ENCODE results near the gene GALNTL6. TPM values are rescaled to one million over a fixed set of nuclear protein-coding genes. Genes with fewer than 3 reads are reported as not detected.

The GALNTL6 gene
- total RNA-seq, 1 donor = 0.10 TPM

DNA sequence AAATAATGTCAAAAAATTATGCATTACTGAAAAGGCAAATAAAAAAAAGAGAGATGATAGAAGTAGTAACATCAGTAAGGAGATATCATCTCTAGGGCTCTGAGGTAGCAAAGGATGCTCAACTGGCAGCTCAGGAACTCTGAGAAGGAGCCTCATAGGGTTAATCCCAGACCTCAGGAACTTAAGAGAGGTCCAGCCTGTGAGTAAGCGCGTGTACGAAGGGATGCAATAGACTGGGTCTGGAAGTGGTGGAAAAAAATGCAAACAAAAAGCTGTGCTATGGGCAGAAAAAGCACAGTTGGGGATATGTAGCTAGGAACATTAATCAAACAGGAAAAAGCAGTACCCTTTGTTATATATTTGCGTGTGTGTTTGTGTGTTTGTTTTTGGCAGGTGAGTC is 282.0 kb downstream of the GALNTL6 start:
- Histone ChIP-seq H3K4me1 (ENCODE audit: insufficient read depth, low read length) (no peaks in the 10 kb centered on the region), H3K9me3 (ENCODE audit: low read depth, low read length) (no peaks in the 10 kb centered on the region), H3K4me3 (ENCODE audit: low read length) (no peak overlapping the region), H3K27me3 (ENCODE audit: insufficient read depth, low read length) (no peaks in the 10 kb centered on the region)

DNA sequence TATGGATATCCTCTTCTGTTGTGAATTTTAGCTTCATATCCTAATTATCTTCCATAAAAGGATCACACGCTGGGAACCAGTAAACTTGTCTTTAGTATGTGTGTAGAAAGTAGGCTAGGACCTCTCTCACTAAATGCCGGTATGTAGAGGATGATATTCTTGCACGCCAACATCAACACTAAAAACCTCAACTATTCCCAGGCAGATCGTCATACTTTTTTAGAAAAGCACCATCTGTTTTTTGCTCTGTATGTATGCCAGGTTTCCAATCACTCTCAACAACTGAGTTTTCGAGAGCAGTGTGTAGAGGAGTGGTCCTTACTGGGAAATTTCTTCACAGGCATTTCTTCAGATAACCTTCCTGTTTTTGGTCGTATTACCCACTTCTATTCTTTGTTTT is 283.6 kb downstream of the GALNTL6 start:
- no peak overlapping the region for H3K4me3 ChIP-seq (ENCODE audit: low read length)
- H3K27me3 ChIP-seq (ENCODE audit: insufficient read depth, low read length) = no peaks in the 10 kb centered on the region
- no peaks in the 10 kb centered on the region for H3K9me3 ChIP-seq (ENCODE audit: low read depth, low read length)
- H3K4me1 ChIP-seq (ENCODE audit: insufficient read depth, low read length) = no peaks in the 10 kb centered on the region

GRCh38 chr4:172099376-172099775 is 286.2 kb downstream of the GALNTL6 start:
- H3K27me3 ChIP-seq (ENCODE audit: insufficient read depth, low read length) = no peaks in the 10 kb centered on the region
- H3K4me1 ChIP-seq (ENCODE audit: insufficient read depth, low read length) = no peaks in the 10 kb centered on the region
- no peaks in the 10 kb centered on the region for H3K9me3 ChIP-seq (ENCODE audit: low read depth, low read length)
- H3K4me3 ChIP-seq (ENCODE audit: low read length) = no peak overlapping the region

DNA sequence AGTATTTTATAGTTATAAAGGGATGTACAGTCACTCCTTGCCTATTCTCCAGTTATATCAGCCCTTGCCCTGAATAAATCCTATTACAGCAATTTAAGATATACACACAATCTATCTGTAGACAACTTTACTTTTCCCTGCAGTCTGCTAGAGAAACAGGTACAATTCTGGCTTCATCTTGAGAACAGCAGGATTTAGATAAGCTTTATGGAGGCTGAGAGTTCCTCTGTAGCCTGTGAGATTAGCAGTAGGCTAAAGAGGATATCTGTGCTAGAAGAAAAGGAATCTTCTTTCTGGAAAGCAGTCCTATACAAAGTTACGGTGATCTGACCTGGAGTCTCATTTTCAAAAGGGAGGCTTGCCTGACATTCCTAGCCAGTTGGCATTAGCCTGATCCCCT is 290.3 kb downstream of the GALNTL6 start:
- H3K4me1 ChIP-seq (ENCODE audit: insufficient read depth, low read length) = no peaks in the 10 kb centered on the region
- no peaks in the 10 kb centered on the region for H3K9me3 ChIP-seq (ENCODE audit: low read depth, low read length)
- H3K27me3 ChIP-seq (ENCODE audit: insufficient read depth, low read length) = no peaks in the 10 kb centered on the region
- H3K4me3 ChIP-seq (ENCODE audit: low read length) = no peak overlapping the region

GRCh38 chr4:172104539-172104938 is 291.3 kb downstream of the GALNTL6 start:
- no peaks in the 10 kb centered on the region for H3K27me3 ChIP-seq (ENCODE audit: insufficient read depth, low read length)
- H3K9me3 ChIP-seq (ENCODE audit: low read depth, low read length) = no peaks in the 10 kb centered on the region
- H3K4me3 ChIP-seq (ENCODE audit: low read length) = no peak overlapping the region
- no peaks in the 10 kb centered on the region for H3K4me1 ChIP-seq (ENCODE audit: insufficient read depth, low read length)

- Histone ChIP-seq H3K27me3 (ENCODE audit: insufficient read depth, low read length) (no peaks in the 10 kb centered on the region), H3K9me3 (ENCODE audit: low read depth, low read length) (no peaks in the 10 kb centered on the region)
Observed at GRCh38 chr4:172105918-172106317, 292.7 kb downstream of the GALNTL6 start.

DNA sequence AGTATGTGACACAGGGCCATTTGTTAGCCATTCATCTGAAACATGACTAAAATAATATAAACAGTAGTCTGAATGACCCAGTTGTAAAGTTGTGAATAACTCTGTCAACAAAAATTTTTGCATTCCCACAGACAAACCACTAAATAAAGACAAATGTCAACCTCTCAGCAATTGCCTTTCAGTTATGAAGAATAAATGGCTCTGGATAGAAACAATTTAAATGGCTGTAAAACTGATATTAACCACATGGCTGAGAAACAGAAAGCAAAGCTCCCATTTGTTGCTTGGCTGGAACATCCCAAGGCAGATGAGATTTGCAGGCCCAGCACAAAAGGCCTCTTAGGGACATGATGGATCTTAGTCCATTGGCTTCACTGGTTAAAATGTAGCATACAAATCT is 296.3 kb downstream of the GALNTL6 start:
- H3K4me3 ChIP-seq (ENCODE audit: low read length) = no peak overlapping the region
- no peaks in the 10 kb centered on the region for H3K9me3 ChIP-seq (ENCODE audit: low read depth, low read length)
- H3K4me1 ChIP-seq (ENCODE audit: insufficient read depth, low read length) = no peaks in the 10 kb centered on the region
- H3K27me3 ChIP-seq (ENCODE audit: insufficient read depth, low read length) = no peaks in the 10 kb centered on the region

More at GRCh38 chr4:172105918-172106317, 292.7 kb downstream of the GALNTL6 start:
- Histone ChIP-seq H3K4me3 (ENCODE audit: low read length) (no peak overlapping the region), H3K4me1 (ENCODE audit: insufficient read depth, low read length) (no peaks in the 10 kb centered on the region)

DNA sequence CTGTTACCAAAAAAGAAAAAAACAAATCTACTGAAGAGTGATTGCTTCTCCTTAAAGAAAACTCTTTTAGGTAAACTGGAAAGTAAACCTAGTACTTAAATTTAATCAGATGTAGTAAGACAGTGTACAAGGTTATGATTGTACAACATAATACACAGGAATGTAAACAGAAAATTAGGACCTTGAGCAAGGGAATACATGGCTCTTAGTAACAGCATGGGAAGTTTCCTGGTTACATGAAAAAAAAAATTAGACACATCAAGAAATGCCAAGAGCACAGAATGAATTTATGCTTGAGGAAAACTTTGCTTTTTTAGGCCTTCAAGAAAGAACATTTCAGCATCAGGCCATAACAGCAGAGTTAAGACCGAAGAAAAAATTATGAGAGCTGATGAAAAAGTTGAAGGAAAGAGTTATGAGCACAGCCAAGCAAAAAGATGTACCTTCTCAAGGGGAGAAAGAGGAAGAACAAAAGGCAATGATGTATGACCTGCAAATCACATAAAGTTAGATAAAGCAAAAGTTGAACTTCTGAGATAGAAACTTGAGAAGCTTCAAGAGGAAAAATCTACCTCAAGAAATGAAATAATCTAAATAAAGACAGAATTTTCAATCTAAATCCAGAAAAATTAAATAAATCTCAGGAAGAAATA is 311.6 kb downstream of the GALNTL6 start:
- no peaks in the 10 kb centered on the region for H3K9me3 ChIP-seq (ENCODE audit: low read depth, low read length)
- no peaks in the 10 kb centered on the region for H3K27me3 ChIP-seq (ENCODE audit: insufficient read depth, low read length)
- H3K4me3 ChIP-seq (ENCODE audit: low read length) = no peak overlapping the region
- no peaks in the 10 kb centered on the region for H3K4me1 ChIP-seq (ENCODE audit: insufficient read depth, low read length)

GRCh38 chr4:172125443-172125842 is 312.2 kb downstream of the GALNTL6 start:
- Histone ChIP-seq H3K4me1 (ENCODE audit: insufficient read depth, low read length) (no peaks in the 10 kb centered on the region), H3K9me3 (ENCODE audit: low read depth, low read length) (no peaks in the 10 kb centered on the region), H3K4me3 (ENCODE audit: low read length) (no peak overlapping the region), H3K27me3 (ENCODE audit: insufficient read depth, low read length) (no peaks in the 10 kb centered on the region)

- no peaks in the 10 kb centered on the region for H3K4me1 ChIP-seq (ENCODE audit: insufficient read depth, low read length)
- no peaks in the 10 kb centered on the region for H3K27me3 ChIP-seq (ENCODE audit: insufficient read depth, low read length)
- no peak overlapping the region for H3K4me3 ChIP-seq (ENCODE audit: low read length)
- no peaks in the 10 kb centered on the region for H3K9me3 ChIP-seq (ENCODE audit: low read depth, low read length)
Observed at GRCh38 chr4:172127168-172127567, 314.0 kb downstream of the GALNTL6 start.

- H3K27me3 ChIP-seq (ENCODE audit: insufficient read depth, low read length) = no peaks in the 10 kb centered on the region
- no peaks in the 10 kb centered on the region for H3K4me1 ChIP-seq (ENCODE audit: insufficient read depth, low read length)
- H3K9me3 ChIP-seq (ENCODE audit: low read depth, low read length) = no peaks in the 10 kb centered on the region
- H3K4me3 ChIP-seq (ENCODE audit: low read length) = no peak overlapping the region
Observed at GRCh38 chr4:172129593-172129992, 316.4 kb downstream of the GALNTL6 start.

GRCh38 chr4:172134521-172134920 is 321.3 kb downstream of the GALNTL6 start:
- Histone ChIP-seq H3K4me3 (ENCODE audit: low read length) (no peak overlapping the region), H3K9me3 (ENCODE audit: low read depth, low read length) (no peaks in the 10 kb centered on the region)

DNA sequence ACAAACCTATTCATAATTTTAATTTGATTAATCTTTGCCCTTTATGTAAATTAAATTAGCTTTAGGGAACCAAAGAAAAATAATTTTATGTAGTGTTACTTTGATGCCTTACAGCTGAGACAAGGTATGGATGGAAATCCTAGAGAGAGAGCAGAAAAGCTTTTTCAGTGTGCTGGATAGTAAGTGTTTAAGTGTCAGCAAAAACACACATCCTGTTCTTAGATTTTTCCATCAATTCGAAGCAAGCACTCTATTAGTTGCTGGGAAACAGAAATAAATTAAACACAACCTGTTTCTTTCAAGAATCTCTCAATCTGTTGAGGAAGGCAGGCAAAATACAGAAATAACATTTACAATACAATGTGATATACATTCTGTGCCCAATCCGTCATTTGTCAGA is 327.8 kb downstream of the GALNTL6 start:
- Histone ChIP-seq H3K4me1 (ENCODE audit: insufficient read depth, low read length) (no peaks in the 10 kb centered on the region), H3K27me3 (ENCODE audit: insufficient read depth, low read length) (no peaks in the 10 kb centered on the region), H3K4me3 (ENCODE audit: low read length) (no peak overlapping the region), H3K9me3 (ENCODE audit: low read depth, low read length) (no peaks in the 10 kb centered on the region)

More at GRCh38 chr4:172134521-172134920, 321.3 kb downstream of the GALNTL6 start:
- no peaks in the 10 kb centered on the region for H3K4me1 ChIP-seq (ENCODE audit: insufficient read depth, low read length)
- no peaks in the 10 kb centered on the region for H3K27me3 ChIP-seq (ENCODE audit: insufficient read depth, low read length)

GRCh38 chr4:172142281-172142741 is 329.1 kb downstream of the GALNTL6 start:
- H3K4me1 ChIP-seq (ENCODE audit: insufficient read depth, low read length) = no peaks in the 10 kb centered on the region
- H3K4me3 ChIP-seq (ENCODE audit: low read length) = no peak overlapping the region
- no peaks in the 10 kb centered on the region for H3K9me3 ChIP-seq (ENCODE audit: low read depth, low read length)
- H3K27me3 ChIP-seq (ENCODE audit: insufficient read depth, low read length) = no peaks in the 10 kb centered on the region

- H3K4me1 ChIP-seq (ENCODE audit: insufficient read depth, low read length) = no peaks in the 10 kb centered on the region
- no peaks in the 10 kb centered on the region for H3K27me3 ChIP-seq (ENCODE audit: insufficient read depth, low read length)
- H3K4me3 ChIP-seq (ENCODE audit: low read length) = no peak overlapping the region
- no peaks in the 10 kb centered on the region for H3K9me3 ChIP-seq (ENCODE audit: low read depth, low read length)
Observed at GRCh38 chr4:172143605-172144314, 330.6 kb downstream of the GALNTL6 start.

GRCh38 chr4:172147687-172148086 is 334.5 kb downstream of the GALNTL6 start:
- Histone ChIP-seq H3K9me3 (ENCODE audit: low read depth, low read length) (no peaks in the 10 kb centered on the region), H3K4me3 (ENCODE audit: low read length) (no peak overlapping the region)

More at GRCh38 chr4:172147687-172148086, 334.5 kb downstream of the GALNTL6 start:
- Histone ChIP-seq H3K4me1 (ENCODE audit: insufficient read depth, low read length) (no peaks in the 10 kb centered on the region), H3K27me3 (ENCODE audit: insufficient read depth, low read length) (no peaks in the 10 kb centered on the region)

Measured in mononuclear cell (primary cell).